NCI-H1105 (cell line): ENCODE results near the gene RPTOR.
A peak's percentile ranks its signal among the peaks of the same experiment; 100 is the strongest.

Source experiments
- DNase-seq: peaks from one replicate; lab custom pipeline; 2025; lab: John Stamatoyannopoulos, UW

The RPTOR gene

DNA sequence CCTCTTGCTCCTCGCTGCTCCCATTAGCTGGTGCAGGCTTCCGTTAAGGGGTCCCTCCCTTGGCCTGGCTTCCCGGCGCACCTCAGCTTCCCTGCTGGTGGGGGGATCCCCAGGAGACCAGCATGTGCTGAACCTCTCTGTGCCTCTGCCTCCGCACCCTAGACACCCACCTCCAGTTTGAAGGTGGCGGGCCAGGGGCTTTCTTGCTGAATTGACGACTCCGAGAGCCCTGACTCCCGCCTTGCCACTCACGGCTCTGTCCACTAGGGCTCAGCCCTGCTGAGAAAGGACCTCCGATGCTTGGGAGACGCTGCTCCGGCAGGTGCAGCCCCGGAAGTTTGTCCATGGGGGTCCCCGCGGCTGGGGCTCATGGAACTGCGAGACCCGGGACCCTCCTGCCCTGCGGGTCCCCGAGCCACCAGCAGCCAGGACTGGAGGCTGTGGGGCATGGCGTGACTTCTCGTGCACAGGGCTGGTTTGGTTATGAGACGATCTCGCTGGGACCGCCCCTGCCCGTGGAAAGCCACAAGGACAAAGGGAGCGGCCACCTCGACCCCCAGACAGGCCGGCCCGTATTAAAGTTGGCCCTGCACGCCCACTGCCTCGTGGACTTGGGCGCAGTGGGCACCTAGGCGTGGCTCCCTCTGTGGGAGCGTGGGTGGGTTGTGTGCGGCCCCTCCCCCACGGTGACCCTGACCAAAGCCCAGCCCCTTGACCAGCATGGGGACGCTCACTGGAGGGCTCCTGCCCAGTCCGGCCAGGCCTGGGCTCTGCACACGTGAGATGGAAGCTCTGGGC, 455.1 kb downstream of the RPTOR start:
- no peak for DNase-seq

DNA sequence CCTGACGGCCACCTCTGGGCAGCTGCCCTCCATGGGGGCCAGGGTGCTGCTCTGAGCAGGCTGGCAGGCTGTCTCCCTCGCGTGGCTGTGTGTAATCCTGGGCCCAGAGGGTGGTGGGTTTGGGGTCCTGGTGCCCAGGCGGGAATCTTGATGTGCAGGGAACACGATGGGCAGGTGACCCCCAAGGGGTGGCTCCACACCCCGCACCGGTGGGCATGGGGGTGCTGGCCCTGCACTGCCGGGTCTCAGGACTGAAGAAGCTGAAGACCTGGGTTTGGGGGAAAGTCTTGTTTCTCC, 455.6 kb downstream of the RPTOR start:
- no peak for DNase-seq

DNA sequence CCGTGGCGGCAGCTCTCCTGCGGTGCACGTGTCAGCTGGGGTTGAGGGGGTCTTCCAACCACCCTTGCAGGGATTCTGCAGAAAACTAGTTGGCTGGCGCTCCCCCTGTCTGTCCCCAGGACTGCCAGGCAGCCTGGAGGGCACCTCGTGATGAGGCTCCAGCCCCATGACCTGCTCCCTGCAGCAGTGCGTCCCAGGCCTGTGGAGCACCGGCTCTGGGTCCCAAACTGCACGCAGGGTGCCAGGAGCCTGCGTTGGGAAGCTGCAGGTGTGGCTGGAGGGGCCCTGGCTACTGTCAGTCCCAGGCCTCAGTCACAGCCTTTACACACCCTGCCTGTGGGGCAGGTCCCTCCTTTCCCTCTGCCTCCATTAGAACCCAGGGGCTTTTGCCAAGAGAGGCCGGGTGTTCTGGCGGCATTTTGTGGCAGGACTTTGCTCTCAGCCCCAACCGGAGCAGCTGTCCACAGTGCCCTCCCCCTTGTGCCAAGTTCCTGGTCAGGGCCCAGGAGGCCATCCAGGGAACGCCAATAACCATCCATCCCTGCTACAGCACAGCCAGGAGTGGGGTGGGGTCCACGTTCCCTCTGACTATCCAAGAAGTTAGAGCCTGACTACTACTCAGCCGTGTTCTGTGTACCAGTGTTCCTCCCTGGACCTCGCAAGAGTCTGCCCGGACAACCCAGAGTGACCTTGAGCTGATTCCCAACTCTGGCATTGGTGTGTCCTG, 456.2 kb downstream of the RPTOR start:
- no peak for DNase-seq

DNA sequence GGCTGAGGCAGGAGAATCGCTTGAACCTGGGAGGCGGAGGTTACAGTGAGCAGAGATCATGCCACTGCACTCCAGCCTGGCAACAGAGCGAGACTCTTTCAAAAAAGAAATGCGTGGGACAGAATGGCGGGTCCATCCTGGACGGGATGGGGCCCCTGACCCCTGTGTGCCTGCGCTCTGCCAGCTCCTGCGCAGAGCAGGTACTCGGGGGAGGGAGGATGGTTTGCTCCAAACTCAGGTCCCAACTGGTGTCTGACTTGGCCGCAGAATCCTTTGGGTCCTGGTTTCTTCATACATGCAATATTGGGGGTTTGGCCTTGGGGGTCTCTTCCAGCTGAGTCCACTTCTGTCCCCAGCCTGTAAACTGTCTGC, 457.4 kb downstream of the RPTOR start:
- no peak for DNase-seq

DNA sequence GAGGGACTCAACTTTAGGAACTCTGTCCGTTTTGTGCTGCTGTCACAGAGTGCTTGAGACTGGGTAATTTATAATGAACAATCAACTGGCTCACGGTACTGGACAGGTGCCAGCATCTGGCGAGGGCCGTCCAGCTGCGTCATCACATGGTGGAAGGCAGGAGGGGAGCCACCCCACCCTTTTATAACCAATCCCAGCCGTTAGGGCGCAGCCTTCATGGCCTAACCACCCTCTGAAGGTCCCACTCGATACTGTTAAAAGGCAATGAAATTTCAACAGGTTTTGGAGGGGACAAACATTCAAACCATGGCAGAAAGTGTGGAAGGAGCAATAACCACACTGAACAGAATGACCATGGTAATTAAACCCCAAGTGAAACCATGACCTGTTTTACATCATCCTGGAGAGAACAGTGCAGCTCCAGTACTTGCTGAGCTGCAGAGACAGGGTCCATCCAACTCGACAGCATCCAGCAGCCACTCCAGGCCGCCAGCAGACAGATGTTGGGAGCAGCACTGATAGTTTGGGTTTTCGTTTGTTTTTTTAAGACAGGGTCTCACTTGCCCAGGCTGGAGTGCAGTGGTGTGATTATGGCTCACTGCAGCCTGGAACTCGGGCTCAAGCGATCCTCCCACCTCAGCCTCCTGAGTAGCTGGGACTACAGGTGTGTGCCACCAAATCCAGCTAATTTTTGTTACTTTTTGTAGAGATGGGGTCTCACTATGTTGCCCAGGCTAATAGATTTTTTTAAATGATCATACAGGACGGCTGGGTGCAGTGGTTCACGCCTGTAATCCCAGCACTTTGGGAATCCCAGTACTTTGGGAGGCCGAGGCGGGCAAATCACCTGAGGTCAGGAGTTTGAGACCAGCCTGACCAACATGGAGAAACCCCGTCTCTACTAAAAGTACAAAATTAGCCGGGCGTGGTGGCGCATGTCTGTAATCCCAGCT, 458.0 kb downstream of the RPTOR start:
- DNase-seq: peak; percentile 79

DNA sequence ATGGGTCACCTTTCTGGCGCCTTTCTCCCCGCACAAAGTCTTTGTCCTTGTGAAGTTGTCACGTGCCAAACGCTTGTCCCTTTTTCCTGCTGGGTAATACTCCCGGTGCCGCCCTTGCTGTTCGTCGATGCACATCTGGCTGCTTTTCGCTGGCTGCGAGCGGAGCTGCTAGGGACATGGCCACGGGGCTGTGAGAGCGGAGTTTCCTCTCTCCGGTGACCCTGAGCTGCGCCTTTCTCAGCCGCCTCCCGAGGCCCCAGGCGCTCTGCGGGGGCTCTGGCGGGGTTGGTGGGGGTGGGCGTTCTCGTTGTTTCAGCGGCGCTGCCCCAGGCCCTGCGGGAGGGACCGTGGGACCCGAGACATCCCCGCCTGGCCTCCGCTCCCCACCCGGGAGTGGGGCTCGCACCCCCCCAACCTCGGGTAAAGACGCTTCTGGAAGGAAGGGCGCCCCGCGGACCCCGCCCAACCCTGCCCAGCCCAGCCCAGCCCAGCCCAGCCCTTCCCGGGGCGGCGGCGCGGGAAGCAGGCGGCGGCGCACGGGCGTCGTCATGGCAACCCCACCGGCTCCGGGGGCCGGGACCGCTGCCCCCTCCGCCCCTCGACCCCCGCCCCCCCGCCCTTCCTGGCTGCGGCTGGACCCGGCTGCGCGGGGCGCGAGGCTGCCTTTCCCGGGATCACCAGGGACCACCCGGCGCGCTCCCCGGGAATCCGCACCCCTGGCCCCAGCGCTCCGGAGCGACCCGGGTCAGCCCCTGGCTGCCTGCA, 459.3 kb downstream of the RPTOR start:
- DNase-seq: no peak

DNA sequence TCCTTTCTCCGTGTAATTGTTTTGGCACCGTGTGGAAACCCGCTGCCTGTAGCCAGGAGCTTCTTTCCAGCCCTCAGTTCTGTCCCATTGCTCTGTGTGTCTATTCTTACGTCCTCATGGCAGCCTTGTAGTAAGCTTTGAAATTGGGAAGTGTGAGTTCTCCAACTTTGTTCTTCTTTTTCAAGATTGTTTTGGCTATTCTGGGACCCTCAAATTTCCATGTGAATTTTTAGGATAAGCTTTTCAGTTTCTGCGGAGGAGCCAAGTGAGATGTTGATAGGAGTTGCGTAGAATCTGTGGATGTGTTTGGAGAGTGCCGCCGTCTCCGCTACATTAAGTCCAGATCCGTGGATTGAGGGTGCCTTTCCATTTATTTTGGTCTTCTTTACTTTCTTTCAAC, 462.3 kb downstream of the RPTOR start:
- DNase-seq: no peak

DNA sequence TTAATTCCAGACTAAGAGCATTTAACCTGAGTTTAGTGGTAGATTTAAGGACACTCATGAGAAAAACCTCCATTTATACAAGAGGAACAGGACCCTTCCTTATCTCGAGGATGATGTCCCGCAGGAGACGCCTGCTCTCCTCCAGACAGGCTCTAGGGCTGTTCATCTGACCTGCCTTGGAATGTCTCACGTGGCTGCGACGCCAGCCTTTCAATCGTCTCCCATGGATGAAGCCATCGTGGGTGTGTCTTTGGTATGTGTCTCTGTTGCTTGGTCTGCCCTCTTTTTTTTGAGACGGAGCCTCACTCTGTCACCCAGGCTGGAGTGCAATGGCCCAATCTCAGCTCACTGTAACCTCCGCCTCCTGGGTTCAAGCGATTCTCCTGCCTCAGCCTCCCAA, 463.5 kb downstream of the RPTOR start:
- DNase-seq: no peak

DNA sequence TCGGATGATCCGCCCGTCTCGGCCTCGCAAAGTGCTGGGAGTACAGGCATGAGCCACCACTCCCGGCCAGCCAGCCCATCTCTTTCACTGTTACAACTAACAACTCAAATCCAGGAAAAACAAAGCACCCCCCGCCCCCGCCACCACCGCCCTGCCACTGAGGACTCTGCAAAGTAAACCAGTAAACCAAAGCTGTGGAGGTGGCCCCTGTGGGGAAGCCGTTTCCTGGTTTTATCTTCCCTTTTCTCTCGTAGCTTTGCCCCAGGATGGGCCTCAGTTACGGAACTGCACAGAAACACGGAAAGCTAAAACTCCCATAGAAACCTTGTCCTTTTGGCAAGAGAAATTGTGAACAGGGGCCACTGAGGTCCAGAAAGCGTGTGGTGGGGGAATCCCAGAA, 464.5 kb downstream of the RPTOR start:
- no peak for DNase-seq

DNA sequence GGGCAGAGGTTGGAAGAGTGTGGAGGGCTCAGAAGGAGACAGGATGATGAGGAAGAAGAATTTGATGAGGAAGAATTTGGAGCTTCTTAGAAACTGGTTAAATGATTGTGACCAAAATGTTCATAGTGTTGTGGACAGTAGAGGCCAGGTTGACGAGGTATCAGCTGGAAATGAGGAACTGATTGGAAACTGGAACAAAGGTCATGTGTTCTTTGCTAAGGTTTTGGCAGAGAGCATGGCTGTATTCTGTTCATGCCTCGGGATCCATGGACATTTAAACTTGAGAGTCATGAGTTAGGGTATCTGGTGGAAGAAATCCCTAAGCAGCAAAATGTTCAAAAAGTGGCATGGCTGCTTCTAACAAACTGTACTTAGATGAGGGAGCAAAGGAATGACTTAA, 466.3 kb downstream of the RPTOR start:
- DNase-seq: no peak

DNA sequence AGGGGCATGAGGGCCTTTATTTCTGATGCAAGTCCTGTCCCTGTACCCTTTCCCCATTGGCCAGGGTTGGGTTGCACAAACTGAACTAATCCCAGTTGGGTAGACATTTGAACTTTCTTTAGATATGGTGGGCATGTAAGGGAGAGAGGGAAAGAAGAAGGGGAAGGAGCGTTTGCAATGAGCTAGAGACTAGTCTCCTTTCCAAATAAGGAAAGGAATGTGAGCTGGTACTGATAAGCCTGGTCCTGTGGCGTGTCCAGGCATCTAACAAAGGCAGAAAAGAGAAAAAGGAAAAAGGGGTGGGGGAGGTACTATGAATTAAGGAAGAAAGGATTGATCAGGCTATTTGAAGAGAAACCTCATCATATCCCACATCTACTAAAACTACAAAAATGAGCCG, 467.3 kb downstream of the RPTOR start:
- no peak for DNase-seq

DNA sequence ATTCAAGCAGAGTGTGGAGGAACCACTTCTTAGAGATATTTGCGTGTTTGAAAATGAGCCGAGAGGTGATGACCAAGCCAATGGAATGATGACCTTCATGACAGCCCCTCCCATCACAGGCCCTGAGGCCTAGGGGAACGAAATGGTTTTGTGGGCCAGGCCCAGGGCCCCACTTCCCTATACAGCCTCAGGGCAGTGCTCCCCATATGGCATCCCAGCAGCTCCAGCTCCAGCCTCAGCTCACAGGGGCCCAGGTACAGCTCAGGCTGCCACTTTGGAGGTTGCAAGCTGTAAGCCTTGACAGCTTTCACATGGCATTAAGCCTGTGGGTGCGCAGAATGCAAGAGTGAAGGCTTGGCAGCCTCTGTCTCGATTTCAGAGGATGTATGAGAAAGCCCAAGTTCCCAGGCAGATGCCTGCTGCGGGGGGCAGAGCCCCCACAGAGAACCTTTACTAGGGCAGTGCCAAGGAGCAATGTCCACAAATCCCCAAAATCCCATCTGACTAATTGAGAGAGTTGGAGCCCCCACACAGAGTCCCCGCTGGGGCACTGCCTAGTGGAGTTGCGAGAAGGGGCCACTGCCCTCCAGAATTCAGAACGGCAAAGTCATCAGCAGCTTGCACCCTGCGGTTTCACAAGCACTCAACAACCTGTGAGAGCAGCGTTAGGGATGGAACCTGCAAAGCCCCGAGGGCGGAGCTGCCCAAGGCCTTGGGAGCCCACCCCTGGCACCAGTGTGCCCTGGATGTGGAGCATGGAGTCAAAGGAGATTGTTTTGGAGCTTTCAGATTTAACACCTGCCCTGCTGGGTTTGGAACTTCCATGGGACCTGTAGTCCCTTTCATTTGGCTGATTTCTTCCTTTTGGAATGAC, 468.2 kb downstream of the RPTOR start:
- no peak for DNase-seq

DNA sequence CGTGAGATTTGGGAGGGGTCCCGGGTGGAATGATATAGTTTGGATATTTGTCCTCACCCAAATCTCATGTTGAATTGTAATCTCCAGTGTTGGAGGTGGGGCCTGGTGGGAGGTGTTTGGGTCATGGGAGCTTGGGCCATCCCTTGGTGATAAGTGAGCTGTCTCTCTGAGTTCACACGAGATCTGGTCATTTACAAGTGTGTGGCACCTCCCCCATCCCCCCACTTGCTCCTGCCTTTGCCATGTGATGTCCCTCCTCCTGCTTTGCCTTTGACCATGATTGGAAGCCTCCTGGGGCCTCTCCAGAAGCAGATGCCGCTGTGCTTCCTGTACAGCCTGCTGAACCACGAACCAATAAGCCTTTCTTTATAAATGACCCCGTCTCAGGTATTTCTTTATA, 469.0 kb downstream of the RPTOR start:
- no peak for DNase-seq

DNA sequence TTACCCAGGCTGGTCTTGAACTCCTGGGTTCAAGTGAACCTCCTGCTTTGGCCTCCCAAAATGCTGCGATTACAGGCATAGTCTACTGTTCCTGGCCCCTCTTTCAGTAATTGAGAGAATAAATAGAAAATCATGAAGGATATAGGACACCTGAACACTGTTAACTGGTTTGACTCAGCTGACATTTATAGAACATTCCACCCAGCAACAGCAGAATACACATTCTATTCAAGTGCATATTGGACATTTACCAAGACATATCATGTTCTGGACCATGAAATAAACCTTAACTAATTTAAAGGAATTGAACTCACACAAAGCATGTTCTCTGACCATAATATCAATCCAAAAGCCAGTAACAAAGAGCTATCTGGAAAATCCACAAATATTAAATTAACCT, 470.5 kb downstream of the RPTOR start:
- no peak for DNase-seq
